ENCODE data around the gene DLG4.
"Not testable (repeated sequence)": the region's sequence is repeated elsewhere in the genome, so short reads cannot be mapped to it uniquely, and the experiment has no call there.

Gene DLG4

DNA sequence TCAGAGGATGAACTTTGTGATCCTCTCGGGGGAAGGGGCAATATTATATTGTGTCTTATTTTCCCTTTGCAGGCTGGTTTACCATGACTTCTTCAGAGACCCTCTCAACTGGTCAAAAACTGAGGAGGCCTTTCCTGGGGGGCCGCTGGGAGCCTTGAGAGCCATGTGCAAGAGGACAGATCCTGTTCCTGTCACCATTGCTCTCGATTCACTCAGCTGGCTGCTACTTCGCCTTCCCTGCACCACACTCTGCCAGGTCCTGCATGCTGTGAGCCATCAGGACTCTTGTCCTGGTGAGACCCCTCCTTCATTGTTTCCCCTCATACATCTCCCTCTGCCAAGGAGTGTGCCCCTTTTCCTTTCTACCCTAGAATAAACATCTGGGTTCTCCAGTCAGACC, 34.9 kb upstream of the DLG4 start:
- DNase-seq = no peak
- no peak for TF ChIP-seq POLR2A (IDR thresholded peaks at IDR 0.05; ENCODE audit: low read length)
- TF ChIP-seq GATA1 (IDR thresholded peaks at IDR 0.05; ENCODE audit: low read depth, low read length) = no peak

DNA sequence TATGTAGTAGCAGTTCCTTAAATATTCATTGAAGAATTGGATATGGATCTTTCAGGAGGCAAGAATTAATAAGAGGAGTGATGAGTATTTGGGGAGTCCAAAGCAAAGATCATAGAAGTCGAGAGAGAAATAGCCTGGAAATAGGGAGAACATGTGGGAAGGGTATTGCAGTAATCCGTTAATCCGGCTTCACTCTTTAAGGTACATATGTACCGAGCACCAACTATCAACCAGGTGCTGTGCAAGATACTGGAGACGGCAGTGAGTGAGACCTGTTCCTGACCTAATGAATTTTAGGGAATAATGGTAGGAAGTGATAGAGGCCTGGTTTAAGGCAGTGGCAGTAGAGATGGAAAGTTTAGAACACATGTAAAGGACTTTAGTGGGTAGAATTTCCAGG, 33.4 kb upstream of the DLG4 start:
- TF ChIP-seq POLR2A (IDR thresholded peaks at IDR 0.05; ENCODE audit: low read length) = no peak
- no peak for TF ChIP-seq GATA1 (IDR thresholded peaks at IDR 0.05; ENCODE audit: low read depth, low read length)
- no peak for DNase-seq

GRCh38 chr17:7252176-7253043, 32.8 kb upstream of the DLG4 start, which contains the start of gene ELP5:
Gene ELP5 (plus strand): TSS chr17:7252215. CDS start chr17:7252551, 336 bp downstream.
- TF ChIP-seq POLR2A (IDR thresholded peaks at IDR 0.05; ENCODE audit: low read length) (peak; percentile 85), GATA1 (IDR thresholded peaks at IDR 0.05; ENCODE audit: low read depth, low read length) (no peak)
- peak; percentile 96 to 97 for DNase-seq

DNA sequence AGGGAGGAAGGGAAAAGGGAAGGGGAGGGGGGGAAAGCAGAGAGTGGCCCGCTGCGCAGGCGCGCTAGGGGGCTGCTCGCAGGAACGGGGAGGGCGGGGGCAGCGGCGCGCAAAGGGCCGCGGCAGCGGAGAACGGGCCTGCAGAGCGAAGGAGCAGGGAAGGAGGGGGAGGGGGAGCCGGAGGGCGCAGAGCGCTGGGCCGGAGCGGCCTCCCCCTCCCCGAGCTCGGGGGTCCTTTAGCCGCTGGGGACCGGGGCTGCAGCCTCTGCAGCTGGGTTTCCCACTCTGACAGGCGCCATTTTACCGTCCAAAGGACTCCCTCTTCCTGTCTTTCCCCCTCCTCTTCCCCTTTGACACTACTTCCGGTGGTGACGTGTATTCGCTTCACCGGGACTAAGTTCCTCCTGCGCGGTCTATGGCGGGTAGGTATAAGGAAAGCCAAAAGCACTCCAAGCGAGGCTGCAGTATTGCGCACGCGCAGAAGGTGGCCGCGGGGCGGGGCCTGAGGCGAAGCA, 32.1 kb upstream of the DLG4 start, which contains the start of gene CTDNEP1:
Gene CTDNEP1 (minus strand): TSS at position 74 of the 515 bp plus-strand sequence. CDS start 438 bp downstream, outside the sequence.
- no peak for TF ChIP-seq POLR2A (IDR thresholded peaks at IDR 0.05; ENCODE audit: low read length)
- no peak for TF ChIP-seq GATA1 (IDR thresholded peaks at IDR 0.05; ENCODE audit: low read depth, low read length)
- peak; percentile 99 to 100 for DNase-seq

- TF ChIP-seq POLR2A (IDR thresholded peaks at IDR 0.05; ENCODE audit: low read length) (no peak), GATA1 (IDR thresholded peaks at IDR 0.05; ENCODE audit: low read depth, low read length) (no peak)
- DNase-seq = peak in 1 of 2 experiments; percentile 64
These were observed 31.3 kb upstream of the DLG4 start for GRCh38 chr17:7250695-7251627.

- TF ChIP-seq GATA1 (IDR thresholded peaks at IDR 0.05; ENCODE audit: low read depth, low read length) = no peak
- TF ChIP-seq POLR2A (IDR thresholded peaks at IDR 0.05; ENCODE audit: low read length) = no peak
- no peak for DNase-seq
These were observed 30.2 kb upstream of the DLG4 start for GRCh38 chr17:7249830-7250229.

DNA sequence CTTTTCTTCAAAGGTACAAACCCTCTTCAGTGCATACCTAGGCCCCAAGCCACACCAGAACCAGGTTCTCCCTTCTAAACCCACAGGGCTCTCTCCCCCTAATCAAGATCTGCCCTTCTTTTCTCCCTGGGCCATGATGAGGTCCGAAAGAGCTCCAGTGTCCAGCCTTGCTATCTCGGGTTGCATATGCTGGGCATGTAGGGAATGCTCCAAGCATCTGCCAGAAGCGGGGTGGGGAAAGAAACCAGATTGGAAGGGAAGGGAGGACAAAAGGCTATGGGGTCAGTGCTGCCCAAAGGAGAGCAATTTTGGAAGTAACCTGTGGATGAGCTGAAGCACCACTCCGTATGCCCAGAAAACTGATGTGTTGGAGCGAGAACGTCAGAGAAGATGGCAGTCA, 29.6 kb upstream of the DLG4 start:
- TF ChIP-seq GATA1 (IDR thresholded peaks at IDR 0.05; ENCODE audit: low read depth, low read length) = no peak
- no peak for TF ChIP-seq POLR2A (IDR thresholded peaks at IDR 0.05; ENCODE audit: low read length)
- DNase-seq = no peak

DNA sequence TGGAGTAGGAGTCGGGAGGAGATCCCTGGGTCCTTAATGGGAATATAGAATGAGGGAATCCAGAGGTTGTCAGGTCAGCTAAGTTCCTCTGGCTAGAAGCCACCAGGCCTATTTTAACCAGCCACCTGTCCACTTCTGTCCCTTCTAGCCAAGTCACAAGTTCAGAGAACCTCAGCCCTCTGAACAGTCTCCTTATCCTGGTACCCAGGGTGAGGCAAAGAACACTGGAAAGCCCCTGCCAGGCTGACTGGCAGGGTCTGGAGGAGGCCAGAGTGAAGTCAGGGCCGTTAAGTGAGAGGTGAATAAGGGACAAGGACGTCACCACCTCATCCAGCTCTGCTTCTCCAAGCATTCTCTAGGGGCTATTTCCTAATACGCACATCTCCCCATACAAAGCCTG, 29.2 kb upstream of the DLG4 start:
- TF ChIP-seq GATA1 (IDR thresholded peaks at IDR 0.05; ENCODE audit: low read depth, low read length) = no peak
- no peak for DNase-seq

DNA sequence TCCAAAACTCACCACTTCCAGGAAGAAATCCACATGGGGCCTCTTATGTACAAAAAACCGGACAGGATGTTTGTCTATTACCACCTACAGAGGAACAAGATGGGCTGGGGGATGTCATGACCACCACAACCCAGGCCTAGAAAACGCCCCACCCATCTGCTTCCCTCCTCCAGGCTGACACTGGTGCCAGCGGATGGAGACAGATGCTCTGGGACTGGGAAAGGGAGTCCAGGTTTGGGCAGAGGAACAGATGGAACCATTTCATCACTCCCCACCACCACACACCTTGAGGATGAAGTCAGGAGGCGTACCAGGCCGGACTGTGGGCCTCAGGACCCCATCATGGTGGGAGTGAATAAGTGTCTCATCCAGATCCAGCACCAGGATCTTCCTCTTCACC, 27.1 kb upstream of the DLG4 start:
- no peak for DNase-seq
- TF ChIP-seq POLR2A (IDR thresholded peaks at IDR 0.05; ENCODE audit: low read length) = no peak
- no peak for TF ChIP-seq GATA1 (IDR thresholded peaks at IDR 0.05; ENCODE audit: low read depth, low read length)

GRCh38 chr17:7243838-7244237, 24.2 kb upstream of the DLG4 start:
- not testable (repeated sequence) for DNase-seq

- no peak for TF ChIP-seq POLR2A (IDR thresholded peaks at IDR 0.05; ENCODE audit: low read length)
- no peak for TF ChIP-seq GATA1 (IDR thresholded peaks at IDR 0.05; ENCODE audit: low read depth, low read length)
- DNase-seq = no peak
These were observed 23.8 kb upstream of the DLG4 start for GRCh38 chr17:7243453-7243729.

GRCh38 chr17:7242717-7243452, 23.2 kb upstream of the DLG4 start:
- peak; percentile 98 to 99 for DNase-seq
- TF ChIP-seq GATA1 (IDR thresholded peaks at IDR 0.05; ENCODE audit: low read depth, low read length) (no peak), POLR2A (IDR thresholded peaks at IDR 0.05; ENCODE audit: low read length) (peak; percentile 64)

GRCh38 chr17:7241783-7242716, 22.4 kb upstream of the DLG4 start, which contains the start of gene GABARAP:
Gene GABARAP (minus strand): TSS chr17:7242449. CDS start chr17:7242330, 119 bp downstream.
- peak; percentile 97 to 98 for DNase-seq
- no peak for TF ChIP-seq GATA1 (IDR thresholded peaks at IDR 0.05; ENCODE audit: low read depth, low read length)
- peak; percentile 80 for TF ChIP-seq POLR2A (IDR thresholded peaks at IDR 0.05; ENCODE audit: low read length)

Data from erythroblast (primary cell).